Endodermal cell (in vitro differentiated cells): ENCODE results near the gene KCNJ4. TPM values are rescaled to one million over a fixed set of nuclear protein-coding genes. Genes with fewer than 3 reads are reported as not detected.
A peak's percentile ranks its signal among the peaks of the same experiment; 100 is the strongest.

Experiments
- DNase-seq: peaks from one replicate; pipeline ENCODE4 v3.0.0-alpha.2; 2017
- H3K27ac ChIP-seq: 2 replicates; pipeline ENCODE4 v1.5.1; 2013; ENCODE audit warnings: mild to moderate bottlenecking, low read depth, low read length, moderate library complexity
- H3K27me3 ChIP-seq: 2 replicates; pipeline ENCODE4 v1.6.1; 2013; ENCODE audit warnings: mild to moderate bottlenecking, low read length, moderate library complexity; ENCODE audit not compliant: insufficient read depth, control insufficient read depth, poor library complexity, severe bottlenecking
- H3K36me3 ChIP-seq: 2 replicates; pipeline ENCODE4 v1.7.0; 2013; ENCODE audit warnings: mild to moderate bottlenecking, low read length, moderate library complexity; ENCODE audit not compliant: control insufficient read depth, insufficient read depth
- H3K4me1 ChIP-seq: one replicate; pipeline ENCODE4 v1.7.0; 2013; ENCODE audit warnings: low read length; ENCODE audit not compliant: control insufficient read depth, insufficient read depth
- H3K4me3 ChIP-seq: 2 replicates; pipeline ENCODE4 v1.5.1; 2013; ENCODE audit warnings: mild to moderate bottlenecking, low read length, moderate library complexity
- H3K9ac ChIP-seq: 2 replicates; pipeline ENCODE4 v1.6.1; 2013; ENCODE audit warnings: mild to moderate bottlenecking, low read length, moderate library complexity; ENCODE audit not compliant: poor library complexity, severe bottlenecking; ENCODE audit errors: extremely low read depth
- H3K9me3 ChIP-seq: 2 replicates; pipeline ENCODE4 v1.6.1; 2013; ENCODE audit warnings: mild to moderate bottlenecking, low read length, moderate library complexity; ENCODE audit not compliant: control insufficient read depth
- H3K27ac Mint-ChIP-seq: 2 replicates; pipeline ENCODE4 v1.8.0; 2020; ENCODE audit warnings: mixed read lengths
- H3K27me3 Mint-ChIP-seq: 2 replicates; pipeline ENCODE4 v1.8.0; 2021; ENCODE audit warnings: mild to moderate bottlenecking, mixed read lengths; ENCODE audit not compliant: insufficient read depth
- H3K36me3 Mint-ChIP-seq: 2 replicates; pipeline ENCODE4 v1.8.0; 2020; ENCODE audit warnings: low read depth, mixed read lengths
- H3K4me1 Mint-ChIP-seq: 2 replicates; pipeline ENCODE4 v1.8.0; 2020; ENCODE audit warnings: mixed read lengths
- H3K4me3 Mint-ChIP-seq: 2 replicates; pipeline ENCODE4 v1.8.0; 2020; ENCODE audit warnings: mild to moderate bottlenecking, moderate library complexity, mixed read lengths
- H3K9me3 Mint-ChIP-seq: 2 replicates; pipeline ENCODE4 v1.8.0; 2020; ENCODE audit warnings: mild to moderate bottlenecking, mixed read lengths
- CTCF ChIP-seq: fragments of 200-600 bp; sonication (generic); conservative IDR thresholded peaks from 2 replicates; pipeline ENCODE4 v1.5.0; 2021; ENCODE audit warnings: antibody characterized with exemption, mild to moderate bottlenecking
- WGBS, 2 experiments: methylation state at CpG; one replicate each; pipeline versions ENCODE4 v1.1.5 to v1.1.7; 2013; ENCODE audit warnings: missing lambda C conversion rate in 2 of 2, mixed read lengths in 1 of 2; ENCODE audit not compliant: insufficient coverage in 1 of 2, insufficient read length in 1 of 2; 5-methylcytosine and 5-hydroxymethylcytosine counted together
- total RNA-seq, 2 donors: library from RNA; stranded (reverse); fragmentation: NEBNext Ultra II Directional in 1 of 2; extraction: Animal tissue kit (Norgen Biotek cat#: 25700) in 1 of 2; gene quantifications; 2 replicates in 1 of 2; 3 replicates in 1 of 2; pipeline ENCODE4 v1.2.1, GENCODE V29; 2021

Gene KCNJ4
- total RNA-seq, 2 donors from 2014 or later: 0.37 to 1.4 TPM

GRCh38 chr22:38467438-38467903 is 12.5 kb upstream of the KCNJ4 start:
- H3K4me3 Mint-ChIP-seq: peak overlapping the region; percentile 68
- Histone ChIP-seq H3K4me3 (peak overlapping the region; percentile 82), H3K27ac (no peak overlapping the region), H3K36me3 (no peaks in the 10 kb centered on the region), H3K27me3 (peaks cover 2% of the 10 kb centered on the region), H3K4me1 (no peaks in the 10 kb centered on the region), H3K9me3 (no peaks in the 10 kb centered on the region), H3K9ac (peak overlapping the region; percentile 83)
- TF ChIP-seq CTCF: no peak
- DNase-seq: no peak
- H3K36me3 Mint-ChIP-seq: no peaks in the 10 kb centered on the region
- no peaks in the 10 kb centered on the region for H3K9me3 Mint-ChIP-seq
- H3K27me3 Mint-ChIP-seq: peaks cover 48% of the 10 kb centered on the region
- no peak overlapping the region for H3K27ac Mint-ChIP-seq
- peaks cover 8% of the 10 kb centered on the region for H3K4me1 Mint-ChIP-seq
- WGBS, 2 experiments: 29 to 42% methylated on average over 15 to 20 of the region's 20 CpGs

GRCh38 chr22:38465673-38466490 is 10.9 kb upstream of the KCNJ4 start:
- Histone ChIP-seq H3K9ac (no peak overlapping the region), H3K4me1 (no peaks in the 10 kb centered on the region), H3K27me3 (peaks cover 9% of the 10 kb centered on the region), H3K9me3 (no peaks in the 10 kb centered on the region), H3K27ac (no peak overlapping the region), H3K36me3 (no peaks in the 10 kb centered on the region), H3K4me3 (no peak overlapping the region)
- Mint-ChIP-seq H3K4me1 (peaks cover 8% of the 10 kb centered on the region), H3K27ac (no peak overlapping the region), H3K9me3 (no peaks in the 10 kb centered on the region), H3K36me3 (no peaks in the 10 kb centered on the region), H3K27me3 (peaks cover 64% of the 10 kb centered on the region), H3K4me3 (no peak overlapping the region)
- no peak for TF ChIP-seq CTCF
- WGBS, 2 experiments: 78 to 87% methylated on average over 20 to 26 of the region's 26 CpGs
- peak; percentile 65 for DNase-seq

GRCh38 chr22:38464992-38465672 is 10.1 kb upstream of the KCNJ4 start:
- no peak for TF ChIP-seq CTCF
- no peaks in the 10 kb centered on the region for H3K9me3 Mint-ChIP-seq
- H3K36me3 Mint-ChIP-seq: no peaks in the 10 kb centered on the region
- no peaks in the 10 kb centered on the region for H3K4me1 ChIP-seq
- no peak for DNase-seq
- no peaks in the 10 kb centered on the region for H3K36me3 ChIP-seq
- H3K27me3 ChIP-seq: peaks cover 9% of the 10 kb centered on the region
- H3K9ac ChIP-seq: no peak overlapping the region
- H3K4me3 ChIP-seq: no peak overlapping the region
- no peak overlapping the region for H3K27ac ChIP-seq
- H3K4me1 Mint-ChIP-seq: peaks cover 8% of the 10 kb centered on the region
- H3K9me3 ChIP-seq: no peaks in the 10 kb centered on the region
- 88 to 90% methylated on average over 8 to 9 of the region's 10 CpGs for WGBS, 2 experiments
- no peak overlapping the region for H3K27ac Mint-ChIP-seq
- peaks cover 72% of the 10 kb centered on the region for H3K27me3 Mint-ChIP-seq
- no peak overlapping the region for H3K4me3 Mint-ChIP-seq
